MCF 10A (cell line): ENCODE measurements around the gene MPHOSPH10. TPM values are rescaled to one million over a fixed set of nuclear protein-coding genes. Genes with fewer than 3 reads are reported as not detected.
A peak's percentile ranks its signal among the peaks of the same experiment; 100 is the strongest.

ENCODE experiments used
- BruUV-seq: library from RNA; stranded (reverse); fragments of 400-500 nt; replicated peaks from 2 replicates; lab custom pipeline; 2021; lab: Mats Ljungman, UMichigan
- CTCF ChIA-PET: fragments of 300-600 bp; sonication (Branson Sonifier 250); formaldehyde crosslinking; extraction: SDS; loops from one replicate; lab custom pipeline; 2021; ENCODE audit warnings: antibody characterized with exemption, inconsistent platforms; lab: Yijun Ruan, JAX
- POLR2A ChIA-PET: fragments of 300-600, 350-650 bp; sonication (Branson Sonifier 250); formaldehyde crosslinking; extraction: SDS; loops from one replicate; lab custom pipeline; 2020; ENCODE audit warnings: antibody characterized with exemption, inconsistent platforms; lab: Yijun Ruan, JAX
- DNase-seq: peaks from one replicate; pipeline ENCODE4 v3.0.0-alpha.2; 2018; ENCODE audit not compliant: unreplicated experiment
- H3K27ac Mint-ChIP-seq: one replicate; pipeline ENCODE4 v1.8.0; 2022; ENCODE audit warnings: mild to moderate bottlenecking, low read depth, mixed read lengths; ENCODE audit not compliant: unreplicated experiment
- H3K27me3 Mint-ChIP-seq: one replicate; pipeline ENCODE4 v1.8.0; 2022; ENCODE audit warnings: mixed read lengths; ENCODE audit not compliant: insufficient read depth, unreplicated experiment
- H3K36me3 Mint-ChIP-seq: one replicate; pipeline ENCODE4 v1.8.0; 2022; ENCODE audit warnings: mild to moderate bottlenecking, moderate library complexity, mixed read lengths; ENCODE audit not compliant: insufficient read depth, unreplicated experiment
- H3K4me1 Mint-ChIP-seq: one replicate; pipeline ENCODE4 v1.8.0; 2022; ENCODE audit warnings: mixed read lengths; ENCODE audit not compliant: insufficient read depth, unreplicated experiment
- H3K4me3 Mint-ChIP-seq: one replicate; pipeline ENCODE4 v1.8.0; 2022; ENCODE audit warnings: mild to moderate bottlenecking, moderate library complexity, mixed read lengths; ENCODE audit not compliant: unreplicated experiment
- H3K9me3 Mint-ChIP-seq: one replicate; pipeline ENCODE4 v1.8.0; 2022; ENCODE audit warnings: mixed read lengths; ENCODE audit not compliant: unreplicated experiment
- intact Hi-C: fragments of 100-400 bp; cut with micrococcal nuclease; formaldehyde crosslinking; loops from 2 replicates; pipeline ENCODE4 v1.14.1; 2022
- total RNA-seq: library from RNA; stranded (reverse); gene quantifications from 2 replicates; pipeline ENCODE4 v1.2.3, GENCODE V29; 2022
- TF ChIP-seq, protein P1 (sequence below): fragments of 200-600 bp; IDR thresholded peaks from one replicate; pipeline ENCODE4 v1.8.0; 2022; ENCODE audit warnings: antibody characterized with exemption, mild to moderate bottlenecking; ENCODE audit not compliant: unreplicated experiment

Gene MPHOSPH10
- total RNA-seq, 1 experiment from 2014 or later = 32.8 TPM

GRCh38 chr2:71154798-71155197, 24.4 kb downstream of the MPHOSPH10 start:
- peaks cover 12% of the 10 kb centered on the region for H3K4me1 Mint-ChIP-seq
- no TSS peak for BruUV-seq
- DNase-seq = peak; percentile 56
- no peaks in the 10 kb centered on the region for H3K27me3 Mint-ChIP-seq
- TF ChIP-seq, protein P1, sequence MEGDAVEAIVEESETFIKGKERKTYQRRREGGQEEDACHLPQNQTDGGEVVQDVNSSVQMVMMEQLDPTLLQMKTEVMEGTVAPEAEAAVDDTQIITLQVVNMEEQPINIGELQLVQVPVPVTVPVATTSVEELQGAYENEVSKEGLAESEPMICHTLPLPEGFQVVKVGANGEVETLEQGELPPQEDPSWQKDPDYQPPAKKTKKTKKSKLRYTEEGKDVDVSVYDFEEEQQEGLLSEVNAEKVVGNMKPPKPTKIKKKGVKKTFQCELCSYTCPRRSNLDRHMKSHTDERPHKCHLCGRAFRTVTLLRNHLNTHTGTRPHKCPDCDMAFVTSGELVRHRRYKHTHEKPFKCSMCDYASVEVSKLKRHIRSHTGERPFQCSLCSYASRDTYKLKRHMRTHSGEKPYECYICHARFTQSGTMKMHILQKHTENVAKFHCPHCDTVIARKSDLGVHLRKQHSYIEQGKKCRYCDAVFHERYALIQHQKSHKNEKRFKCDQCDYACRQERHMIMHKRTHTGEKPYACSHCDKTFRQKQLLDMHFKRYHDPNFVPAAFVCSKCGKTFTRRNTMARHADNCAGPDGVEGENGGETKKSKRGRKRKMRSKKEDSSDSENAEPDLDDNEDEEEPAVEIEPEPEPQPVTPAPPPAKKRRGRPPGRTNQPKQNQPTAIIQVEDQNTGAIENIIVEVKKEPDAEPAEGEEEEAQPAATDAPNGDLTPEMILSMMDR = peak; percentile 29
- peaks cover 16% of the 10 kb centered on the region for H3K36me3 Mint-ChIP-seq
- intact Hi-C loops = loop anchor here (1.0 to 5.0 kb wide), 3 partner anchors 54 to 131 kb away; no protein-coding TSS in a partner anchor
- H3K4me3 Mint-ChIP-seq = no peak overlapping the region
- H3K9me3 Mint-ChIP-seq = no peaks in the 10 kb centered on the region
- CTCF ChIA-PET = interaction anchor here (0.6 to 2.0 kb wide), 6 partner anchors 12 to 319 kb away, joined by 3 to 5 read pairs (median 4); no protein-coding TSS in a partner anchor
- no peak overlapping the region for H3K27ac Mint-ChIP-seq
- POLR2A ChIA-PET = interaction anchor here (0.6 kb wide), 1 partner anchor 73 kb away, joined by 3 read pairs; no protein-coding TSS in a partner anchor

DNA sequence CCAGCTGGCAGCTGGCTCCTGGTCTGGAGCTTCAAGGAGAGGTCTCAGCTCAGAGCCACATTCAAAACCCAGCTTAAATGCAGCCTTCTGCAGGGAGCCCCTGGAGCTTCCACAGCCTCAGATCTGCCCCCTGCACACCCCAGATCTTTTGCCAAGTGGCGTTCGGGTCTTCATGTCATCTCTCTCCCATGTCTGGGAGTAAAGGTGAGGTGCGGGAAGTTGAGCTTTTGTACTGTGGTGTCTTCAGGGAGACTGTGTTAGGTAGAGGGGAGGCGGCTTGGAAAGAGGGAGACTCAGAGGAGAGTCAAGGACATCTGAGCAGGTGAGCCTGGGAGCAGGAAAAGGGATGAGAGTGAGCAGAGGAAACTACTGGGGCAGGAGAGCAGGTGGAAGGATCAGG, 25.4 kb downstream of the MPHOSPH10 start:
- ChIA-PET POLR2A (interaction anchor here (0.6 kb wide), 1 partner anchor 38 kb away, joined by 3 read pairs; no protein-coding TSS in a partner anchor), CTCF (interaction anchor here (0.5 to 2.3 kb wide), 9 partner anchors 11 to 295 kb away, joined by 3 to 14 read pairs (median 5); partner anchors contain the start of gene ZNF638)
- H3K27ac Mint-ChIP-seq = no peak overlapping the region

GRCh38 chr2:71156573-71156972, 26.1 kb downstream of the MPHOSPH10 start:
- intact Hi-C loops = loop anchor here (5.0 kb wide), 1 partner anchor 121 kb away; no protein-coding TSS in a partner anchor
- POLR2A ChIA-PET = interaction anchor here (0.6 to 1.4 kb wide), 3 partner anchors 25 to 120 kb away, joined by 3 to 5 read pairs (median 4); partner anchors contain the start of gene MPHOSPH10
- Mint-ChIP-seq H3K4me3 (no peak overlapping the region), H3K4me1 (peaks cover 16% of the 10 kb centered on the region), H3K9me3 (no peaks in the 10 kb centered on the region), H3K27ac (no peak overlapping the region), H3K27me3 (no peaks in the 10 kb centered on the region), H3K36me3 (peaks cover 5% of the 10 kb centered on the region)
- BruUV-seq = no TSS peak
- TF ChIP-seq, protein P1 = no peak
- no peak for DNase-seq
- CTCF ChIA-PET = interaction anchor here (0.6 to 2.3 kb wide), 24 partner anchors 8 to 966 kb away, joined by 3 to 20 read pairs (median 4); partner anchors contain the start of genes C2orf42 and ZNF638

More for the DNA sequence above, 25.4 kb downstream of the MPHOSPH10 start:
- Mint-ChIP-seq H3K36me3 (peaks cover 7% of the 10 kb centered on the region), H3K9me3 (no peaks in the 10 kb centered on the region), H3K27me3 (no peaks in the 10 kb centered on the region), H3K4me3 (no peak overlapping the region), H3K4me1 (peaks cover 16% of the 10 kb centered on the region)
- intact Hi-C loops = loop anchor here (1.0 to 5.0 kb wide), 3 partner anchors 56 to 133 kb away; no protein-coding TSS in a partner anchor
- no peak for DNase-seq
- no TSS peak for BruUV-seq
- TF ChIP-seq, protein P1 = no peak

- TF ChIP-seq, protein P1 = peak; percentile 70
- Mint-ChIP-seq H3K9me3 (no peaks in the 10 kb centered on the region), H3K4me3 (peak overlapping the region; percentile 13), H3K27ac (no peak overlapping the region), H3K36me3 (peaks cover 5% of the 10 kb centered on the region), H3K4me1 (peaks cover 16% of the 10 kb centered on the region), H3K27me3 (no peaks in the 10 kb centered on the region)
- ChIA-PET CTCF (interaction anchor here (0.6 to 2.3 kb wide), 29 partner anchors 9 to 966 kb away, joined by 3 to 20 read pairs (median 4); partner anchors contain the start of genes C2orf42 and ZNF638), POLR2A (interaction anchor here (1.3 to 1.4 kb wide), 2 partner anchors 26 to 120 kb away, joined by 4 to 5 read pairs; partner anchors contain the start of gene MPHOSPH10)
- intact Hi-C loops = loop anchor here (1.0 to 5.0 kb wide), 3 partner anchors 34 to 353 kb away; no protein-coding TSS in a partner anchor
- no TSS peak for BruUV-seq
- peak; percentile 60 for DNase-seq
Observed at GRCh38 chr2:71157124-71157793, 26.8 kb downstream of the MPHOSPH10 start.
